Pancreas (tissue), 10 donors: ENCODE results near the gene RRAGD. TPM values are rescaled to one million over a fixed set of nuclear protein-coding genes. Genes with fewer than 3 reads are reported as not detected.

Experiments
- ATAC-seq, 4 donors: fragments of 200-7000 bp; cut with Tn5 transposase; one replicate each; pipeline versions ENCODE4 v1.8.0 to v1.9.1; 2020; ENCODE audit warnings: mild to moderate bottlenecking in 4 of 4, moderate library complexity in 4 of 4
- DNase-seq, 6 donors: peaks; one replicate each; pipeline ENCODE4 v3.0.0-alpha.2; 2020
- FAIRE-seq: peaks from 2 replicates; lab custom pipeline; 2012; peaks lifted over from hg19 to GRCh38; lab: Jason Lieb, UNC
- H3K27ac ChIP-seq, 4 donors: fragments of 200-600 bp; sonication (generic); 1 replicate in 3 of 4; 2 replicates in 1 of 4; pipeline versions ENCODE4 v1.5.0 to v1.8.0; 2020
- H3K27me3 ChIP-seq, 4 donors: fragments of 200-600 bp; one replicate each; pipeline ENCODE4 v1.8.0; 2021
- H3K36me3 ChIP-seq, 3 donors: fragments of 200-600 bp; sonication (generic) in 1 of 3; one replicate each; pipeline versions ENCODE4 v1.5.0 to v1.8.0; 2020 to 2021
- H3K4me1 ChIP-seq, 3 donors: fragments of 200-600 bp; one replicate each; pipeline ENCODE4 v1.8.0; 2021
- H3K4me3 ChIP-seq, 4 donors: fragments of 200-600 bp; sonication (generic) in 2 of 4; one replicate each; pipeline versions ENCODE4 v1.5.0 to v1.8.0; 2020 to 2021
- H3K9me3 ChIP-seq, 4 donors: fragments of 200-600 bp; one replicate each; pipeline ENCODE4 v1.8.0; 2021
- whole genome bisulfite sequencing, 2 donors: extraction: QIAGEN DNeasy Blood & Tissue Kit; methylation state at CpG; one replicate each; pipeline ENCODE4 v1.1.7; 2013; 5-methylcytosine and 5-hydroxymethylcytosine counted together
- intact Hi-C, 3 donors: fragments of 100-400 bp; cut with DNase I; formaldehyde crosslinking; loops; one replicate each; pipeline versions ENCODE4 v1.11.1 to v1.14.2; 2022
- polyA plus RNA-seq, 2 donors: library from polyadenylated mRNA; stranded (reverse); fragments of 200-250 nt; gene quantifications; one replicate each; pipeline ENCODE4 v1.2.3, GENCODE V29; 2013
- total RNA-seq, 6 donors: library from RNA; stranded (reverse); fragmentation: NEBNext Ultra II Directional in 4 of 6; extraction: Animal tissue kit (Norgen Biotek cat#: 25700) in 4 of 6; gene quantifications; one replicate each; pipeline versions ENCODE4 v1.2.1 to v1.2.4, GENCODE V29; 2021 to 2023
- TF ChIP-seq, protein P1 (sequence below), 4 donors: fragments of 200-600 bp; sonication (generic) in 3 of 4; IDR thresholded peaks; one replicate each; pipeline versions ENCODE4 v1.5.0 to v1.8.0; 2021; ENCODE audit warnings: antibody characterized with exemption in 4 of 4
- donor health status: healthy with polysubstance abuse.
- donor health status: DM: no; HTN: no; CAD: no; lungs with moderate emphysema.
- donor health status: DM: no; HTN: no; CAD: no.
- donor health status: control.
- donor health status: control.
- donor health status: Bipolar disorder and iron deficiency.
- donor health status: DM: yes; HTN: yes; CAD: no.
- donor health status: DM: no; HTN: no; CAD: no.
- donor health status: DM: no; HTN: no; CAD: no.
- donor health status: DM: yes; HTN: yes; CAD: no.

RRAGD gene
- total and polyA plus RNA-seq, 8 donors: 2.8 to 15.4 (median 10.2) TPM

DNA sequence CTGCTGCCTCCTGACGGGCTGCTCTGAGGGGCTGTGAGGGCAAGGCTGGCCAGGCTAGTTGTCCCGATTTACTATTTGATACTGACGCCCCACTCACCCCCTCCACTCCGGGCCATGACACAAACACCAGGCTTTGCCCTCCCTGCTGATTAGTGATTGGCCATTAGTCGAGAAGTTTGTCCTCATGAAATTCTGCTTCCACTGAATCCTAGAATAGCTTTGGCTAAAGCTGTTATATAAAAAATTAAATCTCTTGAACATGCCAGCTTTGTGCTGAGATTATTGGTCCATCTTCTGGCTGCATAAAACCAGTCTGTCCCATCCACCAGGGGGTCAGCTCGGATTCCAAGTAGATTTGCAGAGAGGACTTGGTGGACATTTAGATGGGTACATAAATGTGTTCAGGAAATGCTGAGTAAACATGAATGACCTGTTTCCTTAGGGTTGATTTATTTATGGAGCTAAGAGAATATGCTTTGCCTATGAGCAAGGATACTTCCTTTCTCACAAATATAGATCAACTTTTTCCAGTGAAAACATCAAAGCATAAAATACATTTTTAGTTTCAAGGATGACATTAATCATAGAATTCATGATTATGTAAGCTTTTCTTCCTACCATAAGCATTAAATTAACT, 96.7 kb downstream of the RRAGD start, which contains the start of gene GABRR2:
GABRR2 (minus strand) TSS at position 51 of the 637 bp plus-strand sequence. CDS start 134 bp downstream, outside the sequence.
- FAIRE-seq (no peak), ATAC-seq (no peak), DNase-seq (no peak)
- Histone ChIP-seq H3K4me3 (no peak within 1 kb of the TSS), H3K9me3 (no peaks in the 10 kb centered on the region), H3K27me3 (no peaks in the 10 kb centered on the region), H3K27ac (no peak within 1 kb of the TSS), H3K4me1 (peaks cover 0 to 4% (median 0%) of the 10 kb centered on the region in 3 donors), H3K36me3 (no peaks in the 10 kb centered on the region)
- TF ChIP-seq, protein P1, sequence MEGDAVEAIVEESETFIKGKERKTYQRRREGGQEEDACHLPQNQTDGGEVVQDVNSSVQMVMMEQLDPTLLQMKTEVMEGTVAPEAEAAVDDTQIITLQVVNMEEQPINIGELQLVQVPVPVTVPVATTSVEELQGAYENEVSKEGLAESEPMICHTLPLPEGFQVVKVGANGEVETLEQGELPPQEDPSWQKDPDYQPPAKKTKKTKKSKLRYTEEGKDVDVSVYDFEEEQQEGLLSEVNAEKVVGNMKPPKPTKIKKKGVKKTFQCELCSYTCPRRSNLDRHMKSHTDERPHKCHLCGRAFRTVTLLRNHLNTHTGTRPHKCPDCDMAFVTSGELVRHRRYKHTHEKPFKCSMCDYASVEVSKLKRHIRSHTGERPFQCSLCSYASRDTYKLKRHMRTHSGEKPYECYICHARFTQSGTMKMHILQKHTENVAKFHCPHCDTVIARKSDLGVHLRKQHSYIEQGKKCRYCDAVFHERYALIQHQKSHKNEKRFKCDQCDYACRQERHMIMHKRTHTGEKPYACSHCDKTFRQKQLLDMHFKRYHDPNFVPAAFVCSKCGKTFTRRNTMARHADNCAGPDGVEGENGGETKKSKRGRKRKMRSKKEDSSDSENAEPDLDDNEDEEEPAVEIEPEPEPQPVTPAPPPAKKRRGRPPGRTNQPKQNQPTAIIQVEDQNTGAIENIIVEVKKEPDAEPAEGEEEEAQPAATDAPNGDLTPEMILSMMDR (IDR thresholded peaks at IDR 0.05): no peak
- 89 to 90% methylated on average over 6 of the region's 6 CpGs for WGBS, 2 donors
- intact Hi-C loops: no loop called here

DNA sequence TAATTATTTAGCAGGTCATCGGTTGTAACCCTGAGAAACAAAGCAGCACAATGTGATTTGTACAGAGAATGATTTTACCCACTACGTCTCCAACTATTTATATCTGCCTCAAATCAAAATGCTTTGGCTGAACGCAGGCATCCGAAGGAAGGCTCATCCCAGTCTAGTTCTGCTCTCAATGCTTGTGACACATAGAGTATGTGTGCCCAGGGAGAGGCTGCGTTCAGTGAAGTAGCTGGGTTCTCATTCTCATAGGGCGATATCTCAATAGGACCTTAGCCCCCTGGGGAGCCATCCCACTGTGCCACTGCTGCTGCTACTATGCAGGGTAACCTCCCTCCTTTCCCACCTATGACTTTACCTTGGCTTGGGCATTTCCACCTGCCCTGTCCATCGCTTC, 97.4 kb downstream of the RRAGD start:
- Histone ChIP-seq H3K27ac (no peak overlapping the region), H3K4me1 (peaks cover 0 to 4% (median 0%) of the 10 kb centered on the region in 3 donors), H3K27me3 (no peaks in the 10 kb centered on the region), H3K4me3 (no peak overlapping the region), H3K36me3 (no peaks in the 10 kb centered on the region), H3K9me3 (no peaks in the 10 kb centered on the region)
- intact Hi-C loops: no loop called here
- no peak for FAIRE-seq
- TF ChIP-seq, protein P1 (IDR thresholded peaks at IDR 0.05): no peak
- DNase-seq: no peak
- ATAC-seq: no peak
- 90 to 92% methylated on average over 7 of the region's 7 CpGs for WGBS, 2 donors

Other genes starting within 250 kb of the RRAGD start
- gene GABRR1, start 194.9 kb downstream of the RRAGD start, total RNA-seq: not detected
- gene GABRR1, start 194.9 kb downstream of the RRAGD start, polyA plus RNA-seq: under 1 TPM in 1 of 2 donors, not detected in 1; 0.02 TPM
- gene GABRR2, start 97.0 kb downstream of the RRAGD start, total RNA-seq: under 1 TPM in 5 of 6 donors, not detected in 1; 0.14 to 0.75 (median 0.31) TPM
- under 1 TPM; 0.23 to 0.27 TPM for gene GABRR2, start 97.0 kb downstream of the RRAGD start, polyA plus RNA-seq
- 10 to 100 TPM; 22.0 to 33.7 (median 29.9) TPM for gene UBE2J1, start 59.6 kb downstream of the RRAGD start, total RNA-seq
- gene UBE2J1, start 59.6 kb downstream of the RRAGD start, polyA plus RNA-seq: 10 to 100 TPM; 15.0 to 18.7 TPM
- gene ANKRD6, start 20.9 kb upstream of the RRAGD start, total RNA-seq: 10 to 100 TPM in 2 of 6 donors, 1 to 10 TPM in 4; 6.3 to 14.0 (median 9.6) TPM
- gene ANKRD6, start 20.9 kb upstream of the RRAGD start, polyA plus RNA-seq: 10 to 100 TPM in 1 of 2 donors, 1 to 10 TPM in 1; 7.8 to 14.7 TPM
- 10 to 100 TPM; 11.5 to 17.6 (median 16.0) TPM for gene LYRM2, start 226.5 kb upstream of the RRAGD start, total RNA-seq
- gene LYRM2, start 226.5 kb upstream of the RRAGD start, polyA plus RNA-seq: 10 to 100 TPM in 1 of 2 donors, 1 to 10 TPM in 1; 6.5 to 16.0 TPM